ENCODE results near the gene SDCCAG8.
A peak's percentile ranks its signal among the peaks of the same experiment; 100 is the strongest.

DNA sequence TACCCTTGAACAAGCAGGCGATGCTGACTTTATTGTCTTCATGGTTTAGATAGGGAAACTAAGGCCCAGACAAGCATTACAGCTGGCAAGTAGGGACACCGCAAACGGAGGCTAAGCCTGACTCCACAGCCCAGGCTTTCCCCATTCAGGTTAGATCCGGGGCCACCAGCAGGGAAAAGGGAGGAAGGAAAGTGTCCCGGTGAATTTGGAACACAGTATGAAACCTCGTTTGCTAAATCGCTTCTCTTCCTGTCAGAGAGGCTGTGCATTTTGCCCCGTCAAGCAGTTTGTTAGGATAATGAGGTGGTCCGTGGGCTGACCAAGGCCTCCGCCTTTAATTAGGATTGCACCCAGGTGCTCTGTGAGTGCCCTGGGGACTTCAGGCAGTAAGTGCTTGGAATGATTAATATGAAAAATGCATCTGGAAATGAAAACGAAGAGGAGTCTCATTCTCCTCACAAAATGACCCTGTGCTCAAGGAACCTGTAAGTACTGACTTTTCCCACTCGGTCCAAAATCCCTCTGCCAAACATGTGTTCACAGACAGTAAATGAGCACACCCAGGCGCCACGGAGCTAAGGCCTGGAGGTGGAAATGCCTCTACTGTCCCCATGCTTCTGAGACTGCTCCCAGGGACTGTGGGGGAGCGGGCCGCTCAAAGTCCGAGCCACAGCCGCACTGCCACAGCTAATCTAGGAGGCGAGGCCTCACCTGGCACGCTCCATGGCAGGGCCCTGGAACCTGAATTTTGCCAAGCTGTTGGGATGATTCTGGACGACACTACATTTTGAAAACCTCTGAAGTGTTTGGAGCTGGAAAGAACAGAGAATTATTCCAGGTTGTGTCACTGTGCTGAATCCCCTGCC, 234.1 kb downstream of the SDCCAG8 start:
- TF ChIP-seq POLR2AphosphoS5 (IDR thresholded peaks at IDR 0.05; ENCODE audit: low read depth) (no peak), CREB1 (CRISPR knock-in tag; IDR thresholded peaks at IDR 0.05; ENCODE audit: low read depth) (no peak), EZH2 (IDR thresholded peaks at IDR 0.05; ENCODE audit: low read depth, unreplicated experiment) (no peak), EZH2phosphoT487 (IDR thresholded peaks at IDR 0.05; ENCODE audit: unreplicated experiment) (no peak), NANOG (IDR thresholded peaks at IDR 0.05; ENCODE audit: borderline replicate concordance) (peak; percentile 76; the same call in 1 of the 2 replicates)
- TF ChIP-seq, protein P1, sequence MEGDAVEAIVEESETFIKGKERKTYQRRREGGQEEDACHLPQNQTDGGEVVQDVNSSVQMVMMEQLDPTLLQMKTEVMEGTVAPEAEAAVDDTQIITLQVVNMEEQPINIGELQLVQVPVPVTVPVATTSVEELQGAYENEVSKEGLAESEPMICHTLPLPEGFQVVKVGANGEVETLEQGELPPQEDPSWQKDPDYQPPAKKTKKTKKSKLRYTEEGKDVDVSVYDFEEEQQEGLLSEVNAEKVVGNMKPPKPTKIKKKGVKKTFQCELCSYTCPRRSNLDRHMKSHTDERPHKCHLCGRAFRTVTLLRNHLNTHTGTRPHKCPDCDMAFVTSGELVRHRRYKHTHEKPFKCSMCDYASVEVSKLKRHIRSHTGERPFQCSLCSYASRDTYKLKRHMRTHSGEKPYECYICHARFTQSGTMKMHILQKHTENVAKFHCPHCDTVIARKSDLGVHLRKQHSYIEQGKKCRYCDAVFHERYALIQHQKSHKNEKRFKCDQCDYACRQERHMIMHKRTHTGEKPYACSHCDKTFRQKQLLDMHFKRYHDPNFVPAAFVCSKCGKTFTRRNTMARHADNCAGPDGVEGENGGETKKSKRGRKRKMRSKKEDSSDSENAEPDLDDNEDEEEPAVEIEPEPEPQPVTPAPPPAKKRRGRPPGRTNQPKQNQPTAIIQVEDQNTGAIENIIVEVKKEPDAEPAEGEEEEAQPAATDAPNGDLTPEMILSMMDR (conservative IDR thresholded peaks at IDR 0.05; ENCODE audit: low read depth in 2 of 2): no peak
- TF ChIP-seq, protein P2, sequence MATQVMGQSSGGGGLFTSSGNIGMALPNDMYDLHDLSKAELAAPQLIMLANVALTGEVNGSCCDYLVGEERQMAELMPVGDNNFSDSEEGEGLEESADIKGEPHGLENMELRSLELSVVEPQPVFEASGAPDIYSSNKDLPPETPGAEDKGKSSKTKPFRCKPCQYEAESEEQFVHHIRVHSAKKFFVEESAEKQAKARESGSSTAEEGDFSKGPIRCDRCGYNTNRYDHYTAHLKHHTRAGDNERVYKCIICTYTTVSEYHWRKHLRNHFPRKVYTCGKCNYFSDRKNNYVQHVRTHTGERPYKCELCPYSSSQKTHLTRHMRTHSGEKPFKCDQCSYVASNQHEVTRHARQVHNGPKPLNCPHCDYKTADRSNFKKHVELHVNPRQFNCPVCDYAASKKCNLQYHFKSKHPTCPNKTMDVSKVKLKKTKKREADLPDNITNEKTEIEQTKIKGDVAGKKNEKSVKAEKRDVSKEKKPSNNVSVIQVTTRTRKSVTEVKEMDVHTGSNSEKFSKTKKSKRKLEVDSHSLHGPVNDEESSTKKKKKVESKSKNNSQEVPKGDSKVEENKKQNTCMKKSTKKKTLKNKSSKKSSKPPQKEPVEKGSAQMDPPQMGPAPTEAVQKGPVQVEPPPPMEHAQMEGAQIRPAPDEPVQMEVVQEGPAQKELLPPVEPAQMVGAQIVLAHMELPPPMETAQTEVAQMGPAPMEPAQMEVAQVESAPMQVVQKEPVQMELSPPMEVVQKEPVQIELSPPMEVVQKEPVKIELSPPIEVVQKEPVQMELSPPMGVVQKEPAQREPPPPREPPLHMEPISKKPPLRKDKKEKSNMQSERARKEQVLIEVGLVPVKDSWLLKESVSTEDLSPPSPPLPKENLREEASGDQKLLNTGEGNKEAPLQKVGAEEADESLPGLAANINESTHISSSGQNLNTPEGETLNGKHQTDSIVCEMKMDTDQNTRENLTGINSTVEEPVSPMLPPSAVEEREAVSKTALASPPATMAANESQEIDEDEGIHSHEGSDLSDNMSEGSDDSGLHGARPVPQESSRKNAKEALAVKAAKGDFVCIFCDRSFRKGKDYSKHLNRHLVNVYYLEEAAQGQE (IDR thresholded peaks at IDR 0.05; ENCODE audit: unreplicated experiment): no peak
- TF ChIP-seq, protein P3, sequence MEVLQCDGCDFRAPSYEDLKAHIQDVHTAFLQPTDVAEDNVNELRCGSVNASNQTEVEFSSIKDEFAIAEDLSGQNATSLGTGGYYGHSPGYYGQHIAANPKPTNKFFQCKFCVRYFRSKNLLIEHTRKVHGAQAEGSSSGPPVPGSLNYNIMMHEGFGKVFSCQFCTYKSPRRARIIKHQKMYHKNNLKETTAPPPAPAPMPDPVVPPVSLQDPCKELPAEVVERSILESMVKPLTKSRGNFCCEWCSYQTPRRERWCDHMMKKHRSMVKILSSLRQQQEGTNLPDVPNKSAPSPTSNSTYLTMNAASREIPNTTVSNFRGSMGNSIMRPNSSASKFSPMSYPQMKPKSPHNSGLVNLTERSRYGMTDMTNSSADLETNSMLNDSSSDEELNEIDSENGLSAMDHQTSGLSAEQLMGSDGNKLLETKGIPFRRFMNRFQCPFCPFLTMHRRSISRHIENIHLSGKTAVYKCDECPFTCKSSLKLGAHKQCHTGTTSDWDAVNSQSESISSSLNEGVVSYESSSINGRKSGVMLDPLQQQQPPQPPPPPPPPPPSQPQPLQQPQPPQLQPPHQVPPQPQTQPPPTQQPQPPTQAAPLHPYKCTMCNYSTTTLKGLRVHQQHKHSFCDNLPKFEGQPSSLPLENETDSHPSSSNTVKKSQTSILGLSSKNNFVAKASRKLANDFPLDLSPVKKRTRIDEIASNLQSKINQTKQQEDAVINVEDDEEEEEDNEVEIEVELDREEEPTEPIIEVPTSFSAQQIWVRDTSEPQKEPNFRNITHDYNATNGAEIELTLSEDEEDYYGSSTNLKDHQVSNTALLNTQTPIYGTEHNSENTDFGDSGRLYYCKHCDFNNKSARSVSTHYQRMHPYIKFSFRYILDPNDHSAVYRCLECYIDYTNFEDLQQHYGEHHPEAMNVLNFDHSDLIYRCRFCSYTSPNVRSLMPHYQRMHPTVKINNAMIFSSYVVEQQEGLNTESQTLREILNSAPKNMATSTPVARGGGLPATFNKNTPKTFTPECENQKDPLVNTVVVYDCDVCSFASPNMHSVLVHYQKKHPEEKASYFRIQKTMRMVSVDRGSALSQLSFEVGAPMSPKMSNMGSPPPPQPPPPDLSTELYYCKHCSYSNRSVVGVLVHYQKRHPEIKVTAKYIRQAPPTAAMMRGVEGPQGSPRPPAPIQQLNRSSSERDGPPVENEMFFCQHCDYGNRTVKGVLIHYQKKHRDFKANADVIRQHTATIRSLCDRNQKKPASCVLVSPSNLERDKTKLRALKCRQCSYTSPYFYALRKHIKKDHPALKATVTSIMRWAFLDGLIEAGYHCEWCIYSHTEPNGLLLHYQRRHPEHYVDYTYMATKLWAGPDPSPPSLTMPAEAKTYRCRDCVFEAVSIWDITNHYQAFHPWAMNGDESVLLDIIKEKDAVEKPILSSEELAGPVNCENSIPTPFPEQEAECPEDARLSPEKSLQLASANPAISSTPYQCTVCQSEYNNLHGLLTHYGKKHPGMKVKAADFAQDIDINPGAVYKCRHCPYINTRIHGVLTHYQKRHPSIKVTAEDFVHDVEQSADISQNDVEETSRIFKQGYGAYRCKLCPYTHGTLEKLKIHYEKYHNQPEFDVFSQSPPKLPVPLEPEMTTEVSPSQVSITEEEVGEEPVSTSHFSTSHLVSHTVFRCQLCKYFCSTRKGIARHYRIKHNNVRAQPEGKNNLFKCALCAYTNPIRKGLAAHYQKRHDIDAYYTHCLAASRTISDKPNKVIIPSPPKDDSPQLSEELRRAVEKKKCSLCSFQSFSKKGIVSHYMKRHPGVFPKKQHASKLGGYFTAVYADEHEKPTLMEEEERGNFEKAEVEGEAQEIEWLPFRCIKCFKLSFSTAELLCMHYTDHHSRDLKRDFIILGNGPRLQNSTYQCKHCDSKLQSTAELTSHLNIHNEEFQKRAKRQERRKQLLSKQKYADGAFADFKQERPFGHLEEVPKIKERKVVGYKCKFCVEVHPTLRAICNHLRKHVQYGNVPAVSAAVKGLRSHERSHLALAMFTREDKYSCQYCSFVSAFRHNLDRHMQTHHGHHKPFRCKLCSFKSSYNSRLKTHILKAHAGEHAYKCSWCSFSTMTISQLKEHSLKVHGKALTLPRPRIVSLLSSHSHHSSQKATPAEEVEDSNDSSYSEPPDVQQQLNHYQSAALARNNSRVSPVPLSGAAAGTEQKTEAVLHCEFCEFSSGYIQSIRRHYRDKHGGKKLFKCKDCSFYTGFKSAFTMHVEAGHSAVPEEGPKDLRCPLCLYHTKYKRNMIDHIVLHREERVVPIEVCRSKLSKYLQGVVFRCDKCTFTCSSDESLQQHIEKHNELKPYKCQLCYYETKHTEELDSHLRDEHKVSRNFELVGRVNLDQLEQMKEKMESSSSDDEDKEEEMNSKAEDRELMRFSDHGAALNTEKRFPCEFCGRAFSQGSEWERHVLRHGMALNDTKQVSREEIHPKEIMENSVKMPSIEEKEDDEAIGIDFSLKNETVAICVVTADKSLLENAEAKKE (CRISPR knock-in tag; IDR thresholded peaks at IDR 0.05): no peak

Measured in GM23338 (cell line).